ENCODE results near the gene HMGN4. TPM values are rescaled to one million over a fixed set of nuclear protein-coding genes. Genes with fewer than 3 reads are reported as not detected.
A peak's percentile ranks its signal among the peaks of the same experiment; 100 is the strongest.

Gene HMGN4
- 81.8 and 86.8 TPM in 2 replicates for total RNA-seq (ENCODE audit: low replicate concordance)

- Mint-ChIP-seq H3K4me1 (peaks cover 45% of the 10 kb centered on the region), H3K27me3 (ENCODE audit: insufficient read depth, low read depth) (peaks cover 20% of the 10 kb centered on the region), H3K27ac (peak within 1 kb of the TSS; percentile 100), H3K36me3 (peaks cover 8% of the 10 kb centered on the region), H3K9me3 (peaks cover 6% of the 10 kb centered on the region), H3K4me3 (peak within 1 kb of the TSS; percentile 99)
- Histone ChIP-seq H3K36me3 (no peaks in the 10 kb centered on the region), H3K4me3 (peak within 1 kb of the TSS; percentile 79), H3K9me3 (ENCODE audit: low read depth) (no peaks in the 10 kb centered on the region), H3K27me3 (no peaks in the 10 kb centered on the region), H3K9ac (peak within 1 kb of the TSS; percentile 56), H3F3A (ENCODE audit: low read depth) (peaks cover 44% of the 10 kb centered on the region), H3K27ac (peak within 1 kb of the TSS; percentile 92), H4K20me1 (ENCODE audit: low read depth) (peaks cover 5% of the 10 kb centered on the region), H2AFZ (replicated peaks) (peak within 1 kb of the TSS; percentile 76), H3K4me2 (peak within 1 kb of the TSS; percentile 92), H3K79me2 (ENCODE audit: low read depth) (peaks cover 42% of the 10 kb centered on the region), H3K4me1 (peaks cover 18% of the 10 kb centered on the region)
- TF ChIP-seq EZH2phosphoT487 (IDR thresholded peaks at IDR 0.05) (no peak), CTCF (IDR thresholded peaks at IDR 0.05) (no peak), EZH2 (IDR thresholded peaks at IDR 0.05) (no peak)
- DNase-seq (ENCODE audit: low spot score) = peak; percentile 93
These were observed at the start of gene HMGN4 for GRCh38 chr6:26537846-26538571. Gene HMGN4 (plus strand): TSS chr6:26538366. CDS start chr6:26545207, 6,841 bp downstream.

GRCh38 chr6:26489996-26490964, 47.9 kb upstream of the HMGN4 start:
- no peaks in the 10 kb centered on the region for H3F3A ChIP-seq (ENCODE audit: low read depth)
- no peak overlapping the region for H3K4me2 ChIP-seq
- peaks cover 6% of the 10 kb centered on the region for H3K9me3 Mint-ChIP-seq
- H3K36me3 ChIP-seq = no peaks in the 10 kb centered on the region
- H3K4me3 ChIP-seq = no peak overlapping the region
- H3K27me3 ChIP-seq = no peaks in the 10 kb centered on the region
- H3K4me1 ChIP-seq = no peaks in the 10 kb centered on the region
- H3K79me2 ChIP-seq (ENCODE audit: low read depth) = no peaks in the 10 kb centered on the region
- H3K9me3 ChIP-seq (ENCODE audit: low read depth) = no peaks in the 10 kb centered on the region
- no peak overlapping the region for H2AFZ ChIP-seq (replicated peaks)
- H3K27me3 Mint-ChIP-seq (ENCODE audit: insufficient read depth, low read depth) = peaks cover 8% of the 10 kb centered on the region
- no peak for DNase-seq (ENCODE audit: low spot score)
- H3K9ac ChIP-seq = no peak overlapping the region
- H3K36me3 Mint-ChIP-seq = no peaks in the 10 kb centered on the region
- no peak for TF ChIP-seq CTCF (IDR thresholded peaks at IDR 0.05)
- TF ChIP-seq EZH2 (IDR thresholded peaks at IDR 0.05) = no peak
- TF ChIP-seq EZH2phosphoT487 (IDR thresholded peaks at IDR 0.05) = no peak
- no peaks in the 10 kb centered on the region for H4K20me1 ChIP-seq (ENCODE audit: low read depth)
- no peak overlapping the region for H3K4me3 Mint-ChIP-seq
- no peak overlapping the region for H3K27ac ChIP-seq
- no peaks in the 10 kb centered on the region for H3K4me1 Mint-ChIP-seq
- H3K27ac Mint-ChIP-seq = no peak overlapping the region

GRCh38 chr6:26491604-26492003, 46.6 kb upstream of the HMGN4 start:
- no peak overlapping the region for H3K27ac Mint-ChIP-seq
- no peak overlapping the region for H3K4me3 Mint-ChIP-seq
- Histone ChIP-seq H3K9me3 (ENCODE audit: low read depth) (no peaks in the 10 kb centered on the region), H3K27me3 (no peaks in the 10 kb centered on the region), H3F3A (ENCODE audit: low read depth) (no peaks in the 10 kb centered on the region), H3K9ac (no peak overlapping the region), H3K27ac (no peak overlapping the region), H2AFZ (replicated peaks) (no peak overlapping the region), H3K36me3 (no peaks in the 10 kb centered on the region), H3K79me2 (ENCODE audit: low read depth) (no peaks in the 10 kb centered on the region), H3K4me3 (no peak overlapping the region), H3K4me2 (no peak overlapping the region), H4K20me1 (ENCODE audit: low read depth) (no peaks in the 10 kb centered on the region), H3K4me1 (no peaks in the 10 kb centered on the region)
- H3K27me3 Mint-ChIP-seq (ENCODE audit: insufficient read depth, low read depth) = peaks cover 8% of the 10 kb centered on the region
- no peak for DNase-seq (ENCODE audit: low spot score)
- TF ChIP-seq EZH2phosphoT487 (IDR thresholded peaks at IDR 0.05) = no peak
- no peaks in the 10 kb centered on the region for H3K4me1 Mint-ChIP-seq
- no peaks in the 10 kb centered on the region for H3K36me3 Mint-ChIP-seq
- peaks cover 4% of the 10 kb centered on the region for H3K9me3 Mint-ChIP-seq

All from neural progenitor cell (in vitro differentiated cells).